Glomerular endothelial cell (primary cell): ENCODE results near the gene PIK3C2G. TPM values are rescaled to one million over a fixed set of nuclear protein-coding genes. Genes with fewer than 3 reads are reported as not detected.

Experiments used
- DNase-seq: peaks from one replicate; pipeline ENCODE4 v3.0.0-alpha.2; 2011; ENCODE audit warnings: low read depth, low spot score; ENCODE audit errors: extremely low read depth
- total RNA-seq: library from RNA; depleted of rRNA; stranded (reverse); fragments of >200 nt; gene quantifications from 2 replicates; pipeline ENCODE4 v1.2.3, GENCODE V29; 2015

PIK3C2G gene
- total RNA-seq, 1 donor from 2014 or later = not detected

- no peak for DNase-seq
Measured at GRCh38 chr12:18551106-18551505, 289.8 kb downstream of the PIK3C2G start.

GRCh38 chr12:18551701-18552100 lies 290.4 kb downstream of the PIK3C2G start:
- DNase-seq = no peak

- DNase-seq = no peak
Measured at GRCh38 chr12:18552829-18553228, 291.5 kb downstream of the PIK3C2G start.

GRCh38 chr12:18556161-18556560 lies 294.8 kb downstream of the PIK3C2G start:
- DNase-seq = no peak

GRCh38 chr12:18559242-18559641 lies 297.9 kb downstream of the PIK3C2G start:
- DNase-seq = no peak

GRCh38 chr12:18562531-18562930 lies 301.2 kb downstream of the PIK3C2G start:
- no peak for DNase-seq

GRCh38 chr12:18564306-18564705 lies 303.0 kb downstream of the PIK3C2G start:
- DNase-seq = no peak

GRCh38 chr12:18567787-18568186 lies 306.5 kb downstream of the PIK3C2G start:
- no peak for DNase-seq

GRCh38 chr12:18570543-18570942 lies 309.2 kb downstream of the PIK3C2G start:
- no peak for DNase-seq

- DNase-seq = no peak
Measured at GRCh38 chr12:18576104-18576626, 314.8 kb downstream of the PIK3C2G start.

- DNase-seq = no peak
Measured at GRCh38 chr12:18576648-18577047, 315.3 kb downstream of the PIK3C2G start.

GRCh38 chr12:18578191-18578590 lies 316.9 kb downstream of the PIK3C2G start:
- DNase-seq = no peak

- DNase-seq = no peak
Measured at GRCh38 chr12:18580291-18580690, 319.0 kb downstream of the PIK3C2G start.

GRCh38 chr12:18580706-18581105 lies 319.4 kb downstream of the PIK3C2G start:
- no peak for DNase-seq

GRCh38 chr12:18581232-18581962 lies 320.1 kb downstream of the PIK3C2G start:
- no peak for DNase-seq

GRCh38 chr12:18583655-18584054 lies 322.3 kb downstream of the PIK3C2G start:
- DNase-seq = no peak

GRCh38 chr12:18586581-18586980 lies 325.3 kb downstream of the PIK3C2G start:
- DNase-seq = no peak

GRCh38 chr12:18589316-18589715 lies 328.0 kb downstream of the PIK3C2G start:
- no peak for DNase-seq

GRCh38 chr12:18591473-18591872 lies 330.2 kb downstream of the PIK3C2G start:
- no peak for DNase-seq

- DNase-seq = no peak
Measured at GRCh38 chr12:18595412-18595811, 334.1 kb downstream of the PIK3C2G start.

- DNase-seq = no peak
Measured at GRCh38 chr12:18601962-18602361, 340.6 kb downstream of the PIK3C2G start.

- DNase-seq = no peak
Measured at GRCh38 chr12:18612971-18613370, 351.7 kb downstream of the PIK3C2G start.

- no peak for DNase-seq
Measured at GRCh38 chr12:18620986-18621385, 359.7 kb downstream of the PIK3C2G start.
